NCI-H2107 treated with DMSO at 0.1 percent for 48 hours (cell line): ENCODE data around the gene SF3A2.

Source experiments
- DNase-seq: peaks from one replicate; lab custom pipeline; 2025; ENCODE audit not compliant: unreplicated experiment; lab: John Stamatoyannopoulos, UW

Gene SF3A2

DNA sequence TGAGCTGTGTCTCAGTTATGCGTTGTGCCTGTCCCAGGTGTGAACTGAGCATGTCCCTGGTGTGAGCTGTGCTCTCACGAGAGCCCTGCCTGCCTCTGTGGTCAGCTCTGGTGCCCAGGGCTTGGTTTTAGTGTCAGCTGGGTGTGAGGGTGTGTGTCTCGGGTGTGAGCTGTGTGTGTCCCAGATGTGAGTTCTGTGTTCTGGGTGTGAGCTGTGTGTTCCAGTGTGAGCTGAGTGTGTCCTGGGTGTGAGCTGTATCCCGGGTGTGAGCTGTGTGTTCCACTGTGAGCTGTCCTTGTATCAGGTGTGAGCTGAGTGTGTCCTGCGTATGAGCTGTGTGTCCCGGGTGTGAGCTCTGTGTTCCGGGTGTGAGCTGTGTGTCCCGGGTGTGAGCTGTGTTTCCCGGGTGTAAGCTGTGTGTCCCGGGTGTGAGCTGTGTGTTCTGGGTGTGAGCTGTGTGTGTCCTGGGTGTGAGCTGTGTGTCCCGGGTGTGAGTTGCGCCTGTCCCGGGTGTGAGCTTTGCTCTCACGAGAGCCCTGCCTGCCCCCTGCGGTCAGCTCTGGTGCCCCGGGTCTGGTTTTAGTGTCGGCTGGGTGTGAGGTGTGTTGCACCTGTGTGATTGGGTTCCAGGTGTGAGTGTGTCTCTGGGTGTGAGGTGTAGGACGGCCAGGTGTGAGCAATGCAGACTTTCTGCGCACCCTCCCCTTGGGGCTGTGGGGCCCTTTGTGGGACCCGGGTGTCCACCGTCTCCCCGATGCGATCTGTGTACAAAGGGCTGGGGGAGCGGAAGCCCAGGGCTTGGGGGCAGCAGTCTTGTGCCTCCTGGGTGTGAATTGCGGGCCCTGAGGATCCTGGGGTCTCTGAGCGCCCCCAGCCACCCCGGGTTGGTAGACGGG, 52.4 kb downstream of the SF3A2 start:
- no peak for DNase-seq

DNA sequence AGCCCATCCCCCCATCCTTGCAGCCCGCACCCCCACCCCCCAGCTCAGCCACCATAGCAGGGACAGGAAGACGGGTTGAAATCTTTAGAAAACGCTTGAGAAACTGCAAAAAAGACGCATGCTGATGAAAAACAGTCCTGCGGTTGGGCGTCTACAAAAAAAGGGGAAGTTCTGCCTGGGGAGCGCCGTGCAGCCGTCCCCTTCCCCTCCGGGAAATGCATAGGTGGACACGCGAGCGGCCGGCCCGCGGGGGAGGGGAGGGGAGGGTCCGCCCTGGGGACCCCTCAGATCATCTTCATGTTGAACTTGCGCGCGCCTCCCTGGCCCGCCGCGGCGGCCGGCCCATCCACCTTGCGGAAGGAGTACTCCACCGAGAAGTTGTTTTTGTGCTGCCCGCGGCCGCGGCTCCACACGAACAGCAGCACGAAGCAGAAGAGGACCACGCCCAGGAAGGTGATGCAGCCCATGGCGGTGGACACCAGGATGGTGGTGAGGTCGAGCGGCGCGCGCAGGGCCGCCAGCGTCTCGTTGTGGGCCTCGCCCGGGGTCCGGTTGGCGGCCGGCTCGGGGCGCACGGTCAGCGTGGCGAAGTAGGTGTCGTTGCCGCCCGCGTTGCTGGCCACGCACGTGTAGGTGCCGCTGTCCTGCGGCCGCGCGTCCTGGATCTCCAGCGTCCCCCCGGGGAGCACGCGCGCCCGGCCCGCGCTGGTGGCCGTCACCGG, 53.3 kb downstream of the SF3A2 start:
- no peak for DNase-seq

DNA sequence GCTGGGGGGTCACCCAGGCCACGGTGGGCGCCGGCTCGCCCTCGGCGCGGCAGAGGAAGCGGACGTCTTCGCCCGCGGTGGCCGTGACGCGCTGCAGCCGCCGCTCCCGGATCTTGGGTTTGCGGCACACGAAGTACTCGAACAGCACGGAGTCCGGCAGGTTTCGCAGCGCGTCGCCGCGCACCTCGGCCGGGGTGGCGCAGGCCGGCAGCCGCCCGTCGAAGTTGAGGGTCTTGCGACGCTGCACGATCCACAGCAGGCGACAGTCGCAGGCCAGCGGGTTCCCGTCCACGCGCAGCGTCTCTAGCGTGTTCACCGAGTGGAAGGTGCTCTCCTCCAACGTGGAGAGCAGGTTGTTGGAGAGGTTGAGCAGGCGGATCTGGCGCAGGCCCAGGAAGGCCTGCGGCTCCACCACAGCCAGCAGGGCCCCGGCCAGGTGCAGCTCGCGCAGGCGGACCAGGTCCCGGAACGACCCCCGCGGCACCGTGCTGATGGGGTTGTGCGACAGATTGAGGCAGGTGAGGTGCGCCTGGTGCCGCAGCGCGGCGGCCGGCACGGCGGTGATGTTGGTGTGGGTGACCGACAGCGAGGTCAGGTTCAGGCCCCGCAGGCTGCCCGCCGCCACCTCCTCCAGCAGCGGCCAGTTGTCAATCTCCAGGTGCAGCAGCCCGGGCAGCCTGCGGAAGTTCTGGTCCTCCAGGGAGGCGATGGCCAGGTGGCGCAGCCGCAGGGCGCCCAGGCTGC, 54.0 kb downstream of the SF3A2 start:
- no peak for DNase-seq

DNA sequence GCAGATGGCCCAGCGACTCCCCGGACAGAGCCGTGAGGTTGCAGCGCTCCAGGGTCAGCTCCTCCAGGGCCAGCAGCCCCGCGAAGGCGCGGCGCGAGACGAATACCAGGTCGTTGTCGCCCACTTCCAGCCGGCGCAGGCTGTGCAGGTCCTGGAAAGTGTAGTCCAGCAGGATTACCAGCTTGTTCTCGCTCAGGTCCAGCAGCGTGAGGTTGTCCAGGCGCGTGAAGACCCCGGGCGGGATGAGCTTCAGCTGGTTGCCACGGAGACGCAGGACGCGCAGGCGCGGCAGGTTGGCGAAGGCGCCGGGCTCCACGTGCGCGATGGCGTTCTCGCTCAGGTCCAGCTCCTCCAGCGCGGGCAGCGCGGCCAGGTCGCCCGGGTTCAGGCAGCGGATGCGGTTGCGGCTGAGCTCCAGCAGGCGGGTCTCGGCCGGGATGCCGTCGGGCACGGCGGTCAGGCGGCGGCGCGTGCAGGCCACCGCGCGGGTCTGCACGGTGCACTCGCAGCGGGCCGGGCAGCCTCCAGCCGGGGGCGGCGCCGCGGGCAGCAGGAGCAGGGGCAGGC, 54.6 kb downstream of the SF3A2 start:
- DNase-seq = no peak

DNA sequence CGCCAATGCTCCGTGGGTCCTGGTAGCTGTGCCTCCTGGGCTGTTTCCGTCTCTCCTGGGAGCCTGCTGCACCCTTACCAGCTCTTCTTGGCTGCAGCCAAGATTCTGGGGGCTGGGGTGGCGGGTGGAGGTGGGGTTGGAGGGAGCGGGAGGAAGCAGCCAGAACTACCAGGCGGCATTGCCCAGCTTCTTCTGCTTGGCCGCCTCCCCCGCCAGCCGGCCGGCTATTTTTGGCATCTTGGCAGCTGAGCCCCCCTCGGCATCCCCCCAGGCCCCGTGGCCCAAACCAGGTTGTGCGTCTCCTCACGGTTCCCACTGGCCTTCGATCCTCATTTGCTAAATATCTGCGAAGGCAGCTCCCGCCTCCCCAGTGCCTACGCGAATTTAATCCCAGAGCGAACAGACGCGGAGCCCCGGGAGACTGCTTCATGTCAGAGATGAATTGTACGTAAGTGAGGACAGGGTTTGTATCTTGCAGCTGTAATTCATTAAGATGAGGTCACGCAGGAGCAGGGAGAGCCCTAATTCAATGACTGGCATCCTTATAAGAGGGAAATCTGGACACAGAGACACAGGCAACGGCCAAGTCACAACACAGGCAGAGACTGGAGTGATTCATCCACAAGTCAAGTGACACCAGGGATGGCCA, 58.2 kb downstream of the SF3A2 start:
- no peak for DNase-seq

DNA sequence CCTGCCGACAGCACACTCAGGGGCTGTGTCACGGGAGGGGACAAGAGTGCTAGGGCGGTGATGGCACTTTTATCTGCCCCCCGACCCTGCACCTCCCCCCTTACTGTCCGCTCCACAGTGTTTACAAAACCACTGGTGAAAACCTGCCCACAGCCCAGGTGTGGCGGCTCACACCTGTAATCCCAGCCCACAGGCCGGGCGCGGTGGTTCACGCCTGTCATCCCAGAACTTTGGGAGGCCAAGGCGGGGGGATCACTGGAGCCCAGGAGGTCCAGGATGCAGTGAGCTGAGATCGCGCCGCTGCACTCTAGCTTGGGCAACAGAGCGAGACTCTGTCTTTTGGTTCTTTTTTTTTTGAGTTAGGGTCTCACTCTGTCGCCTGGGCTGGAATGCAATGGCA, 59.5 kb downstream of the SF3A2 start:
- DNase-seq = no peak
